Activated CD8-positive, alpha-beta T cell treated with anti-CD3 and anti-CD28 coated beads, Interleukin-2, amount 10 ng/mL, durations not matched to agents 7 days and 5 days (primary cell): ENCODE data around the gene METTL27. TPM values are rescaled to one million over a fixed set of nuclear protein-coding genes. Genes with fewer than 3 reads are reported as not detected.
"Not testable (repeated sequence)": the region's sequence is repeated elsewhere in the genome, so short reads cannot be mapped to it uniquely, and the experiment has no call there.

Experiments used
- ATAC-seq: fragments of 150-1000 bp; cut with Tn5 transposase; one replicate; pipeline ENCODE4 v1.10.0; 2021; ENCODE audit warnings: moderate library complexity
- CTCF ChIA-PET: fragments of 350-600 bp; sonication (Branson Sonifier 250); formaldehyde crosslinking; loops from one replicate; lab custom pipeline; 2021; ENCODE audit warnings: antibody characterized with exemption; lab: Charles Lee
- POLR2A ChIA-PET: fragments of 350-600 bp; sonication (Branson Sonifier 250); formaldehyde crosslinking; loops from one replicate; lab custom pipeline; 2021; ENCODE audit warnings: antibody characterized with exemption; lab: Charles Lee
- DNase-seq: peaks from one replicate; pipeline ENCODE4 v3.0.0-alpha.2; 2020
- H3K27ac Mint-ChIP-seq: one replicate; pipeline ENCODE4 v1.8.0; 2021; ENCODE audit warnings: mild to moderate bottlenecking, mixed read lengths
- H3K27me3 Mint-ChIP-seq: one replicate; pipeline ENCODE4 v1.8.0; 2021; ENCODE audit warnings: low read depth, mixed read lengths
- H3K36me3 Mint-ChIP-seq: one replicate; pipeline ENCODE4 v1.8.0; 2021; ENCODE audit warnings: low read depth, mixed read lengths
- H3K4me1 Mint-ChIP-seq: one replicate; pipeline ENCODE4 v1.8.0; 2021; ENCODE audit warnings: low read depth, mixed read lengths
- H3K4me3 Mint-ChIP-seq: one replicate; pipeline ENCODE4 v1.8.0; 2021; ENCODE audit warnings: mild to moderate bottlenecking, mixed read lengths
- H3K9me3 Mint-ChIP-seq: one replicate; pipeline ENCODE4 v1.8.0; 2022; ENCODE audit warnings: mixed read lengths; ENCODE audit not compliant: insufficient read depth
- total RNA-seq, 2 experiments: library from RNA; stranded (reverse); gene quantifications; one replicate each; pipeline ENCODE4 v1.2.3, GENCODE V29; 2021

METTL27 gene
- total RNA-seq, 2 experiments from 2014 or later, result not detected

DNA sequence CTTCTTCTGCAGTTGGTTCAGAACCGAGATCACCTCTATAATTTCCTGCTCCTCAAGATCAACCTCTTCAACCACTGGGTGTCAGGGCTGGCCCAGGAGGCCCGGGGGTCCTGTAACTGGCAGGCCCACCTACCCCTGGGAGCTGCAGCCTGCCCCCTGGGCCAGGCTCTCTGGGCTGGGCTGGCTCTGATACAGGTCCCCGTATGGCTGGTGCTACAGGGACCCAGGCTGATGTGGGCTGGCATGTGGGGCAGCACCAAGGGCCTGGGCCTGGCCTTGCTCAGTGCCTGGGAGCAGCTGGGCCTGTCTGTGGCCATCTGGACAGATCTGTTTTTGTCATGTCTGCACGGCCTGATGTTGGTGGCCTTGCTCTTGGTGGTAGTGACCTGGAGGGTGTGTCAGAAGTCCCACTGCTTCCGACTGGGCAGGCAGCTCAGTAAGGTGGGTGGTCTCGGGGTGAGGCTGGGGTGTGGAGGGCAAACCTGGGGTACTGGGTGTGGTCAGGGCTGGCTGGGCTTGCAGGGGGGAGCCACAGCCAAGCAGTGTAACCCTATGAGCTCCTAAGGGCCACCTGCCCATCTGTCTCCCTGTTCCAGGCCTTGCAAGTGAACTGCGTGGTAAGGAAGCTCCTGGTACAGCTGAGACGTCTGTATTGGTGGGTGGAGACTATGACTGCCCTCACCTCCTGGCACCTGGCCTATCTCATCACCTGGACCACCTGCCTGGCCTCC lies 22.8 kb upstream of the METTL27 start:
- H3K27me3 Mint-ChIP-seq, result no peaks in the 10 kb centered on the region
- H3K27ac Mint-ChIP-seq, result no peak overlapping the region
- ChIA-PET POLR2A (no interaction called here), CTCF (interaction anchor here (0.9 to 1.9 kb wide), 2 partner anchors 161 to 165 kb away, joined by 3 to 8 read pairs; no protein-coding TSS in a partner anchor)
- no peaks in the 10 kb centered on the region for H3K4me1 Mint-ChIP-seq
- H3K9me3 Mint-ChIP-seq, result no peaks in the 10 kb centered on the region
- ATAC-seq (no peak), DNase-seq (no peak)
- no peak overlapping the region for H3K4me3 Mint-ChIP-seq
- no peaks in the 10 kb centered on the region for H3K36me3 Mint-ChIP-seq

DNA sequence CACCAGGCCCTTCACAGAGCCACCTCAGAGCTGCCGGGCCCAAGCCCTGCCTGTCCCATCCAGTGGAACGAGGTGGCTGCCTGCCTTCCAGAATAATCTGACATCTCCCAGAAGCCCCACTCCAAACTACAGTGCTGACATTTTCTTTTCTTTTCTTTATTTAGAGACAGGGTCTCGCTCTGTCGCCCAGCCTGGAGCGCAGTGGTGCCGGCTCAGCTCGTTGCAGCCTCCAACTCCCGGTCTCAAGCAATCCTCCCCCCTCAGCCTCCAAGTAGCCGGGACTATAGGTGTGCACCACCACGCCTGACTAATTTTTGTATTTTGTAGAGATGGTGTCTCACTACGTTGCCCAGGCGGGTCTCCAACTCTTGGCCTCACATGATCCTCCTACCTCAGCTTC lies 19.0 kb upstream of the METTL27 start:
- no peaks in the 10 kb centered on the region for H3K36me3 Mint-ChIP-seq
- ATAC-seq (no peak), DNase-seq (no peak)
- no peak overlapping the region for H3K27ac Mint-ChIP-seq
- H3K4me3 Mint-ChIP-seq, result no peak overlapping the region
- ChIA-PET CTCF (no interaction called here), POLR2A (interaction anchor here (0.6 kb wide), 2 partner anchors 27 to 218 kb away, joined by 3 to 4 read pairs; no protein-coding TSS in a partner anchor)
- no peaks in the 10 kb centered on the region for H3K9me3 Mint-ChIP-seq
- peaks cover 12% of the 10 kb centered on the region for H3K27me3 Mint-ChIP-seq
- H3K4me1 Mint-ChIP-seq, result no peaks in the 10 kb centered on the region

DNA sequence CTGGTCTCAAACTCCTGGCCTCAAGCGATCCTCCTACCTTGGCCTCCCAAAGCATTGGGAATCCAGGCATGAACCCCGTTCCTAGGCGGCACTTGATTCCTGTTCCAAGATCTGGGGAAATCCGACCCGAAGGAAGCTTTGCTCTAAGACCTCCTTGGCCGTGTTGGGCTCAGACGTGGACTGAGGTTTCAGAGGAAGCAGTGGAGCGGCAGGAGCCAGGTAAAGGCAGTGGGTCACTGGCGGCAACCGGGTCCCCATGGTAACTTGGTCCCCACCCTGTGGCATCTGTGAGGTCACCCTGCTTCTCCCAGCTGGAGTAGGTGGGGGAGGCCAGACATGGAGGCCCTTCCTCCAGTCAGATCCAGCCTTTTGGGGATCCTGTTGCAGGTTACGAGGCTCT lies 18.5 kb upstream of the METTL27 start, which contains the start of gene TMEM270:
TSS of gene TMEM270 (plus strand) at position 301 of the 400 bp plus-strand sequence. CDS start at position 337, 36 bp downstream.
- H3K9me3 Mint-ChIP-seq, result no peaks in the 10 kb centered on the region
- H3K4me3 Mint-ChIP-seq, result no peak within 1 kb of the TSS
- no peak for ATAC-seq
- H3K36me3 Mint-ChIP-seq, result no peaks in the 10 kb centered on the region
- POLR2A ChIA-PET, result interaction anchor here (0.6 kb wide), 1 partner anchor 27 kb away, joined by 3 read pairs; no protein-coding TSS in a partner anchor
- no peak within 1 kb of the TSS for H3K27ac Mint-ChIP-seq
- H3K27me3 Mint-ChIP-seq, result peaks cover 12% of the 10 kb centered on the region
- peaks cover 2% of the 10 kb centered on the region for H3K4me1 Mint-ChIP-seq
- DNase-seq, result no peak
- CTCF ChIA-PET, result no interaction called here

DNA sequence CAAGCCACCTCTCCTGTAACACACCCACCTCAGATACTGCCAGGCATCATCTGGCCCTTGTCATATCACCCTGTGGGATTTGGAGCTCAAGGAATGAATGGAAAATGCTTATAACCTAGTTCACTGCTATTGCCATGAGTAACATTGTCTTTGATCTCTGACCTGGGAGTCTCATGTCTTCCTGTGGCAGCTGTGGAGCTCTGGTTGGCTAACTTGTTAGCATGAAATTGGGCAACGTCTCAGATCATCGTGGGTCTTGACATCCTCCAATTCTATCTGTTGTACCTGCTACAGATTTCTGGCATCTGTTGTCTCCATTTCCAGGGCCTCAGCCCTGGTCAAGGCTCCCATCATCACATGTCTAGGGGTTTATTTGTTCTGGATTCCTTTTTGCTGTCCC lies 16.5 kb upstream of the METTL27 start:
- Mint-ChIP-seq H3K27ac (no peak overlapping the region), H3K27me3 (peaks cover 17% of the 10 kb centered on the region), H3K9me3 (no peaks in the 10 kb centered on the region), H3K4me1 (peaks cover 10% of the 10 kb centered on the region), H3K36me3 (no peaks in the 10 kb centered on the region), H3K4me3 (no peak overlapping the region)
- no peak for DNase-seq
- ATAC-seq, result no peak
- POLR2A ChIA-PET, result no interaction called here
- CTCF ChIA-PET, result interaction anchor here (0.7 kb wide), 1 partner anchor 323 kb away, joined by 3 read pairs; no protein-coding TSS in a partner anchor

DNA sequence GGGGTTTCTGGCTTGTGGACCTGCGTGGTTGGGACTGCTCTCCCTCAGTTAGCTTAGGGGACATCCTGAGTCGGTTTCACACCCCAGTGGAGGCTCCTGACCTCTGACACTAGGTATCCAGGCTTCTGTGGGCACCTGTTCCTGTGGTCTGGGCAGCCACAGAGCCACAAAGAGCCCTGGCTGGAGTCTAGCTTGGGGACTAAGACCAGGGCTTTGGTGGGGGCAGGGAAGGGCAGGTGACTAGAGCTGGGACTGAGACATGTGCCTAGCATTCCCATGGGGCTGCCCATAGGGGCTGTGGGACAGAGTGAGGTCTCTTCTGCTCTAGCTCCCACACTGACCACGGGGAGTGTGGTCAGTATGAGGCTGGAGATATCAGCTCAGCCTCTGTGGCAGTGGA lies 14.6 kb upstream of the METTL27 start:
- ATAC-seq (no peak), DNase-seq (no peak)
- H3K27ac Mint-ChIP-seq, result no peak overlapping the region
- ChIA-PET CTCF (interaction anchor here (1.3 to 4.5 kb wide), 4 partner anchors 14 to 122 kb away, joined by 5 to 42 read pairs (median 13); partner anchors contain the start of genes ABHD11 and METTL27), POLR2A (interaction anchor here (1.0 to 1.1 kb wide), 2 partner anchors 29 to 182 kb away, joined by 3 to 5 read pairs; no protein-coding TSS in a partner anchor)
- no peak overlapping the region for H3K4me3 Mint-ChIP-seq
- H3K9me3 Mint-ChIP-seq, result no peaks in the 10 kb centered on the region
- peaks cover 24% of the 10 kb centered on the region for H3K27me3 Mint-ChIP-seq
- peaks cover 12% of the 10 kb centered on the region for H3K4me1 Mint-ChIP-seq
- H3K36me3 Mint-ChIP-seq, result no peaks in the 10 kb centered on the region

- DNase-seq (no peak), ATAC-seq (no peak)
- ChIA-PET POLR2A (no interaction called here), CTCF (interaction anchor here (1.0 to 4.5 kb wide), 2 partner anchors 26 to 41 kb away, joined by 3 to 42 read pairs; no protein-coding TSS in a partner anchor)
- H3K9me3 Mint-ChIP-seq, result no peaks in the 10 kb centered on the region
- peaks cover 18% of the 10 kb centered on the region for H3K27me3 Mint-ChIP-seq
- H3K4me1 Mint-ChIP-seq, result peaks cover 24% of the 10 kb centered on the region
- H3K27ac Mint-ChIP-seq, result no peak overlapping the region
- no peaks in the 10 kb centered on the region for H3K36me3 Mint-ChIP-seq
- no peak overlapping the region for H3K4me3 Mint-ChIP-seq
Observed at GRCh38 chr7:73852500-73852899, 10.2 kb upstream of the METTL27 start.

- ChIA-PET POLR2A (no interaction called here), CTCF (interaction anchor here (1.0 kb wide), 1 partner anchor 25 kb away, joined by 3 read pairs; no protein-coding TSS in a partner anchor)
- Mint-ChIP-seq H3K4me1 (peaks cover 24% of the 10 kb centered on the region), H3K9me3 (no peaks in the 10 kb centered on the region), H3K27ac (no peak overlapping the region), H3K36me3 (no peaks in the 10 kb centered on the region), H3K4me3 (no peak overlapping the region), H3K27me3 (peaks cover 16% of the 10 kb centered on the region)
- DNase-seq (peak; percentile 37), ATAC-seq (peak; percentile 65)
Observed at GRCh38 chr7:73851410-73852338, 9.4 kb upstream of the METTL27 start.

DNA sequence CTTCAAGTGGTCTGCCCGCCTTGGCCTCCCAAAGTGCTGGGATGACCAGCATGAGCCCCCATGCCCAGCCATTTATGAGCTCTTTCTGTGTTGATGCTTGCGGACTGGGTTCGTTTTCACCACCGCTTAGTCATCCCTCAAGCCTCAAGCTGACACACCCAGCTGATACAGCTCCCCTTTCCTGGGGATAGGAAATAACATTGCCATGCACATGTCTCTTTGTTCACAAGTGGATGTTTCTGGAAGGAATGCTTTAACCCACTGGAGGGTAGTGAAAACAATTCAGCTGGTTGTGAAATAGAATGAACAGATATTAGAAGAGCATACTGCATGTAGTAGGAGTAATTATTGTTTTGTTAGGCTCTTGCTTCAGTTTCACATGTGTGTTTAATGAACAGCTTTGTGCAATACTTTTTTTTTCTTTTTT lies 8.5 kb upstream of the METTL27 start:
- ChIA-PET POLR2A (no interaction called here), CTCF (interaction anchor here (1.0 kb wide), 1 partner anchor 18 kb away, joined by 4 read pairs; no protein-coding TSS in a partner anchor)
- Mint-ChIP-seq H3K4me1 (peaks cover 21% of the 10 kb centered on the region), H3K9me3 (no peaks in the 10 kb centered on the region), H3K4me3 (no peak overlapping the region), H3K27me3 (peaks cover 14% of the 10 kb centered on the region), H3K36me3 (no peaks in the 10 kb centered on the region), H3K27ac (no peak overlapping the region)
- DNase-seq, result no peak
- no peak for ATAC-seq

DNA sequence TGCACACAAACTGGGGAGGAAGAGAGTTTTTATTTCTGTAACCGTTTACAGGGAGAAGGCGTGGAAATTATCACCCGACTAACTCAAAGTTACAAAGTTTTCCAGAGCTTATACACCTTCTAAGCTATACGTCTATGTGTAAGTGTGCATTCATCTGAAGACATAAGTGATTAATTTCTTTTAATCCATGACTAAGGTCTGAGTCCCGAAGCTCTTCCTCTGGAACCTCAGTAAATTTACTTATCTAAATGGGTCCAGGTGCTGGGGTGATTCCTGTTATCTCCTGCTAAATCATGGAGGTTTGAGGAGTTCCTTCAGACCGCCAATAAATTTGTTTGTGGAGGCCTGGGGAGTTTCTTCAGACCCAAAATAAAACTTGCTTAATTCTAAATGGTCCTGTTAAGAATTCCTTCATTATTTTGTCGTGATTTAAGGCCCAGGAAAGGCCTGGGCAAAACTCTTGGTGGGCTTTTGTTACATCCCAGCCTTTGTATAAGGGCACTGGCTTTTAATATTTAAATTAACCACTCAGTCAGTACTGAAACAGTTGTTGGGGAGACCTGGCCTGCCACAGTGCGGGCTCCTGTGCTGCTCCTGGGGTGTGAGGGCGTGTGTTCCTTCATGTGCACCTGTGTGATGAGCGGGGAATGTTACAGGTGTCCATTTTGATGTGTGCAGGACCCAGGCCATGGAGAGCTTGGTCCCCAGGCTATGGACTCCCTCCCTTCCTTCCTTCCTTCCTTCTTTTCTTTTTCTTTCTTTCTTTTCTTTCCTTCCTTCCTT lies 5.8 kb upstream of the METTL27 start:
- DNase-seq, result no peak
- Mint-ChIP-seq H3K27me3 (peaks cover 14% of the 10 kb centered on the region), H3K9me3 (no peaks in the 10 kb centered on the region), H3K27ac (no peak overlapping the region), H3K4me1 (peaks cover 18% of the 10 kb centered on the region), H3K4me3 (no peak overlapping the region), H3K36me3 (no peaks in the 10 kb centered on the region)
- POLR2A ChIA-PET, result no interaction called here
- CTCF ChIA-PET, result no interaction called here
- no peak for ATAC-seq

DNA sequence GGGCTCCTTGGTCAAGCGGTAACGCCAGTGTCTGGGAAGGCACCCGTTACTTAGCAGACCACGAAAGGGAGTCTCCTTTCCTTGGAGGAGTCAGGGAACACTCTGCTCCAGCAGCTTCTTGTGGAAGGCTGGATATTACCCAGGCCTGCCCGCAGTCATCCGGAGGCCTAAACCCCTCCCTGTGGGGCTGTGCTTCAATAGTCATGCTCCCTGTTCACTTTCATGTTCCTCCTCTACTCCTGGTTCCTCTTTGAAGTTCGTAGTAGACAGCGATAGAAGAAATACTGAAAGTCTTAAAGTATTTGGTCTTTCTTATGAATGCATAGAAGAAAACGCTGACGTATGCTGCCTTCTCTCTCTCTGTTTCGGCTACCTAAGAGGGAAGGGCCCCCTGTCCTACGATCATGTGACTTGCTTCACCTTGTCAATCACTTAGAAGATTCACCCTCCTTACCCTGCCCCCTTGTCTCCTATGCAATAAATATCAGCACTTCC lies 3.4 kb upstream of the METTL27 start:
- H3K4me3 Mint-ChIP-seq, POLR2A ChIA-PET, CTCF ChIA-PET: not testable (repeated sequence)

More for the DNA sequence above, 3.4 kb upstream of the METTL27 start:
- Mint-ChIP-seq H3K4me1 (peaks cover 19% of the 10 kb centered on the region), H3K27me3 (peaks cover 11% of the 10 kb centered on the region)
- DNase-seq, ATAC-seq, H3K36me3 Mint-ChIP-seq, H3K27ac Mint-ChIP-seq, H3K9me3 Mint-ChIP-seq: not testable (repeated sequence)
